ENCODE results near the gene PTK7. TPM values are rescaled to one million over a fixed set of nuclear protein-coding genes. Genes with fewer than 3 reads are reported as not detected.

Gene PTK7
- total and polyA plus RNA-seq, 2 experiments from 2014 or later, result 46.1 to 147 TPM

GRCh38 chr6:43203029-43203717 is 127.1 kb downstream of the PTK7 start:
- H3K4me3 Mint-ChIP-seq, result no peak overlapping the region
- H3K36me3 Mint-ChIP-seq (ENCODE audit: low read depth), result no peaks in the 10 kb centered on the region
- peaks cover 12% of the 10 kb centered on the region for H3K27me3 Mint-ChIP-seq (ENCODE audit: insufficient read depth, low read depth, poor library complexity)
- H3K79me2 ChIP-seq (replicated peaks; ENCODE audit: insufficient read depth), result no peaks in the 10 kb centered on the region
- ATAC-seq (peak; percentile 28; the same call in 2 of the 3 replicates), DNase-seq (ENCODE audit: low spot score) (no peak)
- H3K9me2 ChIP-seq (ENCODE audit: insufficient read depth), result no peaks in the 10 kb centered on the region
- no peaks in the 10 kb centered on the region for H3K36me3 ChIP-seq (ENCODE audit: insufficient read depth)
- no peak overlapping the region for H3K4me2 ChIP-seq
- no peak overlapping the region for H3K27ac Mint-ChIP-seq
- H3F3A ChIP-seq (replicated peaks; ENCODE audit: low read depth), result no peaks in the 10 kb centered on the region
- H3K27ac ChIP-seq (ENCODE audit: low read depth), result no peak overlapping the region
- no peaks in the 10 kb centered on the region for H3K27me3 ChIP-seq (ENCODE audit: insufficient read depth)
- H3K4me3 ChIP-seq, result no peak overlapping the region
- TF ChIP-seq STAT1 (IDR thresholded peaks at IDR 0.05; ENCODE audit: unreplicated experiment), result no peak
- TF ChIP-seq CTCF (conservative IDR thresholded peaks at IDR 0.05; ENCODE audit: low read depth in 2 of 2), result peak in 1 of 2 experiments; percentile 33; a peak in 2 of 4 replicates
- TF ChIP-seq REST (IDR thresholded peaks at IDR 0.05; ENCODE audit: unreplicated experiment), result no peak
- no peak for TF ChIP-seq EZH2 (IDR thresholded peaks at IDR 0.05; ENCODE audit: low read depth, unreplicated experiment)
- TF ChIP-seq ZNF462 (CRISPR knock-in tag; IDR thresholded peaks at IDR 0.05), result no peak
- H3K9me3 Mint-ChIP-seq, result no peaks in the 10 kb centered on the region
- H4K20me1 ChIP-seq (replicated peaks; ENCODE audit: insufficient read depth), result no peaks in the 10 kb centered on the region
- no peaks in the 10 kb centered on the region for H3K4me1 ChIP-seq (ENCODE audit: insufficient read depth)
- H2AFZ ChIP-seq, result no peak overlapping the region
- H3K4me1 Mint-ChIP-seq, result no peaks in the 10 kb centered on the region; the same call in 1 of the 3 replicates

All from GM23338 (cell line).